Activated CD8-positive, alpha-beta T cell treated with anti-CD3 and anti-CD28 coated beads, Interleukin-2, amount 10 ng/mL, durations not matched to agents 7 days and 5 days (primary cell): ENCODE results near the gene MEST. TPM values are rescaled to one million over a fixed set of nuclear protein-coding genes. Genes with fewer than 3 reads are reported as not detected.
A peak's percentile ranks its signal among the peaks of the same experiment; 100 is the strongest.
"Not testable (repeated sequence)": the region's sequence is repeated elsewhere in the genome, so short reads cannot be mapped to it uniquely, and the experiment has no call there.

Experiments used
- ATAC-seq: fragments of 150-1000 bp; cut with Tn5 transposase; one replicate; pipeline ENCODE4 v1.10.0; 2021; ENCODE audit warnings: moderate library complexity
- CTCF ChIA-PET: fragments of 350-600 bp; sonication (Branson Sonifier 250); formaldehyde crosslinking; loops from one replicate; lab custom pipeline; 2021; ENCODE audit warnings: antibody characterized with exemption; lab: Charles Lee
- POLR2A ChIA-PET: fragments of 350-600 bp; sonication (Branson Sonifier 250); formaldehyde crosslinking; loops from one replicate; lab custom pipeline; 2021; ENCODE audit warnings: antibody characterized with exemption; lab: Charles Lee
- DNase-seq: peaks from one replicate; pipeline ENCODE4 v3.0.0-alpha.2; 2020
- H3K27ac Mint-ChIP-seq: one replicate; pipeline ENCODE4 v1.8.0; 2021; ENCODE audit warnings: mild to moderate bottlenecking, mixed read lengths
- H3K27me3 Mint-ChIP-seq: one replicate; pipeline ENCODE4 v1.8.0; 2021; ENCODE audit warnings: low read depth, mixed read lengths
- H3K36me3 Mint-ChIP-seq: one replicate; pipeline ENCODE4 v1.8.0; 2021; ENCODE audit warnings: low read depth, mixed read lengths
- H3K4me1 Mint-ChIP-seq: one replicate; pipeline ENCODE4 v1.8.0; 2021; ENCODE audit warnings: low read depth, mixed read lengths
- H3K4me3 Mint-ChIP-seq: one replicate; pipeline ENCODE4 v1.8.0; 2021; ENCODE audit warnings: mild to moderate bottlenecking, mixed read lengths
- H3K9me3 Mint-ChIP-seq: one replicate; pipeline ENCODE4 v1.8.0; 2022; ENCODE audit warnings: mixed read lengths; ENCODE audit not compliant: insufficient read depth
- microRNA-seq: library from miRNA; unstranded; fragments of <30 nt; microRNA quantifications from one replicate; pipeline ENCODE4 v1.2.0, GENCODE V29; 2022
- total RNA-seq, 2 experiments: library from RNA; stranded (reverse); gene quantifications; one replicate each; pipeline ENCODE4 v1.2.3, GENCODE V29; 2021

The MEST gene
- total RNA-seq, 2 experiments from 2014 or later: 2.9 to 3.5 TPM

DNA sequence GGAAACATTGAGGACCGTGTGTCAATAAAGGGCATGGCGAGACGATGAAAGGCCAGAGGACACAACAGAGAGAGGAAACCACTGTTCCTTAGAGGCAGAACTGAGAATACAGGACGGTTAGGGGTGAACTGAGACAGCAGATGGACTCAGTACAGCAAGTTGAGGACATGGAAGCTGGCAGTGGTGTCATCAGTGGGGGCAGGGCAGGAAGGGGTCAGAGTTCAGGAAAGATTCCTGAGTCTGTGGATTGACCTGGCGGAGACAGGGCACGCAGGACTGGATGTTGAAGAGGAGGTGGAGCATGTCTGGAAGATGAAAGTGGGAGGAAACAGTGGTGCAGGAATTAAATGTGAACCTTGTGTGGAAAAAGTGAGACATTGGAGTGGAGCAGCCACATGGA lies 46.0 kb downstream of the MEST start:
- H3K4me1 Mint-ChIP-seq, DNase-seq, H3K36me3 Mint-ChIP-seq, H3K9me3 Mint-ChIP-seq, CTCF ChIA-PET, H3K27me3 Mint-ChIP-seq, H3K27ac Mint-ChIP-seq, ATAC-seq, H3K4me3 Mint-ChIP-seq, POLR2A ChIA-PET: not testable (repeated sequence)

- ATAC-seq, H3K9me3 Mint-ChIP-seq, H3K36me3 Mint-ChIP-seq, DNase-seq, CTCF ChIA-PET, H3K27me3 Mint-ChIP-seq, H3K27ac Mint-ChIP-seq, POLR2A ChIA-PET, H3K4me1 Mint-ChIP-seq, H3K4me3 Mint-ChIP-seq: not testable (repeated sequence)
These were observed 49.4 kb downstream of the MEST start for GRCh38 chr7:130541287-130541686.

DNA sequence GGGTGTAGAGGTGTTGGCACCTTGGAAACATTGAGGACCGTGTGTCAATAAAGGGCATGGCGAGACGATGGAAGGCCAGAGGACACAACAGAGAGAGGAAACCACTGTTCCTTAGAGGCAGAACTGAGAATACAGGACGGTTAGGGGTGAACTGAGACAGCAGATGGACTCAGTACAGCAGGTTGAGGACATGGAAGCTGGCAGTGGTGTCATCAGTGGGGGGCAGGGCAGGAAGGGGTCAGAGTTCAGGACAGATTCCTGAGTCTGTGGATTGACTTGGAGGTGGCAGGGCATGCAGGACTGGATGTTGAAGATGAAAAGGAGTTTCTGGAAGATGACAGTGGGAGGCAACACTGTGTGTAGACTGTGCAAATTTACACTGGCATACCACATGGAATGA lies 50.4 kb downstream of the MEST start:
- H3K27ac Mint-ChIP-seq, DNase-seq, H3K36me3 Mint-ChIP-seq, H3K4me3 Mint-ChIP-seq, H3K9me3 Mint-ChIP-seq, H3K27me3 Mint-ChIP-seq, H3K4me1 Mint-ChIP-seq, ATAC-seq, POLR2A ChIA-PET, CTCF ChIA-PET: not testable (repeated sequence)

GRCh38 chr7:130543487-130544010 lies 51.7 kb downstream of the MEST start:
- Mint-ChIP-seq H3K4me3 (no peak overlapping the region), H3K27me3 (no peaks in the 10 kb centered on the region), H3K4me1 (no peaks in the 10 kb centered on the region), H3K27ac (no peak overlapping the region), H3K36me3 (peaks cover 1% of the 10 kb centered on the region), H3K9me3 (no peaks in the 10 kb centered on the region)
- ChIA-PET POLR2A (no interaction called here), CTCF (no interaction called here)
- no peak for ATAC-seq
- no peak for DNase-seq

- Mint-ChIP-seq H3K9me3 (no peaks in the 10 kb centered on the region), H3K4me3 (no peak overlapping the region), H3K27ac (no peak overlapping the region), H3K4me1 (no peaks in the 10 kb centered on the region), H3K36me3 (peaks cover 1% of the 10 kb centered on the region), H3K27me3 (no peaks in the 10 kb centered on the region)
- ChIA-PET CTCF (no interaction called here), POLR2A (no interaction called here)
- no peak for ATAC-seq
- DNase-seq: no peak
These were observed 52.5 kb downstream of the MEST start for GRCh38 chr7:130544356-130544755.

- no peak overlapping the region for H3K4me3 Mint-ChIP-seq
- DNase-seq (no peak), ATAC-seq (no peak)
- H3K36me3 Mint-ChIP-seq: no peaks in the 10 kb centered on the region
- ChIA-PET CTCF (no interaction called here), POLR2A (no interaction called here)
- no peak overlapping the region for H3K27ac Mint-ChIP-seq
- no peaks in the 10 kb centered on the region for H3K9me3 Mint-ChIP-seq
- no peaks in the 10 kb centered on the region for H3K4me1 Mint-ChIP-seq
- no peaks in the 10 kb centered on the region for H3K27me3 Mint-ChIP-seq
These were observed 61.6 kb downstream of the MEST start for GRCh38 chr7:130553398-130554029.

DNA sequence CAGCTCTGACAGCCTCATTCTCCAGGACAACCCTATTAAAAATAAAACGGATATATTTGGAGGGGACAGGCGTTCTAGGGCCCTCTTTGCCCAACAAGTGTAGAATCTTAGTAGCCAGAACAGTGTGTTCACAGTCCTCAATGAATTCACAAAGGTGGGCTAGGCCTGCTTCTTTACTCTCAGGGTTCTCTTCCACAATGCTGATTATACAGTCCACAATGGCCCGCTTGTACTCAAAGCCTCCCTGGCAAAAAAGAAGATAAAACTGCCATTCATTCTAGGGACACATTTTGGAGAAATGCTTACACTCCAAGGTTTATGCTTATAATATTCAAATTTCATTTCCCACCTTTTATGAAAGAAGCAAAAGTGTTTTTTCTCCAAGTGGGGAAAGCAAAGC lies 62.6 kb downstream of the MEST start:
- H3K4me3 Mint-ChIP-seq: no peak overlapping the region
- ChIA-PET POLR2A (no interaction called here), CTCF (no interaction called here)
- H3K27me3 Mint-ChIP-seq: no peaks in the 10 kb centered on the region
- no peaks in the 10 kb centered on the region for H3K4me1 Mint-ChIP-seq
- DNase-seq (no peak), ATAC-seq (no peak)
- H3K36me3 Mint-ChIP-seq: no peaks in the 10 kb centered on the region
- no peaks in the 10 kb centered on the region for H3K9me3 Mint-ChIP-seq
- H3K27ac Mint-ChIP-seq: no peak overlapping the region

Small RNA genes lying within 50 kb of the gene (microRNA-seq; reads per million reads assigned to microRNA genes)
- 298 reads per million, percentile 71 among the genes with 10 or more reads in this experiment for gene MIR335

Other genes with a start within 250 kb of the MEST start
- not detected for gene CPA2, start 225.2 kb upstream of the MEST start, total RNA-seq
- gene CPA4, start 198.9 kb upstream of the MEST start, total RNA-seq: not detected
- under 1 TPM in 1 of 2 experiments, not detected in 1; 0.31 TPM for gene CPA5, start 147.3 kb upstream of the MEST start, total RNA-seq
- gene CPA1, start 111.6 kb upstream of the MEST start, total RNA-seq: not detected
- 10 to 100 TPM; 27.6 to 31.1 TPM for gene CEP41, start 51.1 kb upstream of the MEST start, total RNA-seq
- 10 to 100 TPM; 14.1 to 14.6 TPM for gene COPG2, start 176.7 kb downstream of the MEST start, total RNA-seq
- not detected for gene TSGA13, start 194.5 kb downstream of the MEST start, total RNA-seq
- not detected for gene KLF14, start 242.1 kb downstream of the MEST start, total RNA-seq